NCI-H774 (cell line): ENCODE results near the gene PTS.

ENCODE experiments used
- DNase-seq: peaks from one replicate; lab custom pipeline; 2025; lab: John Stamatoyannopoulos, UW

PTS gene

GRCh38 chr11:112221274-112221835 lies 4.9 kb upstream of the PTS start:
- DNase-seq, result peak; percentile 10

- no peak for DNase-seq
Measured at GRCh38 chr11:112222303-112222702, 3.9 kb upstream of the PTS start.

- no peak for DNase-seq
Measured at GRCh38 chr11:112223121-112223520, 3.1 kb upstream of the PTS start.

- no peak for DNase-seq
Measured at GRCh38 chr11:112223754-112224532, 2.3 kb upstream of the PTS start.

- DNase-seq, result no peak
Measured at GRCh38 chr11:112225753-112226061, 521 bp upstream of the PTS start.

- DNase-seq, result no peak
Measured at GRCh38 chr11:112226831-112227401, 688 bp downstream of the PTS start.

- DNase-seq, result no peak
Measured at GRCh38 chr11:112227471-112227870, 1.2 kb downstream of the PTS start.

GRCh38 chr11:112228706-112229105 lies 2.5 kb downstream of the PTS start:
- no peak for DNase-seq

- DNase-seq, result no peak
Measured at GRCh38 chr11:112229159-112229558, 2.9 kb downstream of the PTS start.

GRCh38 chr11:112229746-112230433 lies 3.7 kb downstream of the PTS start:
- DNase-seq, result no peak

GRCh38 chr11:112231952-112232351 lies 5.7 kb downstream of the PTS start:
- DNase-seq, result no peak

GRCh38 chr11:112235750-112236390 lies 9.6 kb downstream of the PTS start:
- DNase-seq, result no peak

- DNase-seq, result no peak
Measured at GRCh38 chr11:112237451-112237850, 11.2 kb downstream of the PTS start.

- no peak for DNase-seq
Measured at GRCh38 chr11:112238041-112238440, 11.8 kb downstream of the PTS start.

- no peak for DNase-seq
Measured at GRCh38 chr11:112241486-112241885, 15.3 kb downstream of the PTS start.

- no peak for DNase-seq
Measured at GRCh38 chr11:112247201-112247600, 21.0 kb downstream of the PTS start.

- DNase-seq, result no peak
Measured at GRCh38 chr11:112248201-112248600, 22.0 kb downstream of the PTS start.

GRCh38 chr11:112249871-112250610 lies 23.8 kb downstream of the PTS start:
- DNase-seq, result no peak

GRCh38 chr11:112253605-112254242 lies 27.5 kb downstream of the PTS start:
- DNase-seq, result no peak

- peak; percentile 44 for DNase-seq
Measured at GRCh38 chr11:112255067-112255720, 29.0 kb downstream of the PTS start.

- DNase-seq, result no peak
Measured at GRCh38 chr11:112260490-112260889, 34.3 kb downstream of the PTS start, which contains the start of gene PLET1. PLET1 (minus strand) TSS chr11:112260860; CDS start chr11:112260589, 271 bp downstream.
